Neuronal stem cell (in vitro differentiated cells): Measurements from ENCODE around the gene SIX5.

Experiments
- DNase-seq: peaks from one replicate; pipeline ENCODE4 v3.0.0-alpha.2; 2013; ENCODE audit warnings: low spot score
- H2AFZ ChIP-seq: one replicate; pipeline ENCODE4 v1.6.1; 2013; ENCODE audit warnings: mild to moderate bottlenecking, low read length, inconsistent platforms
- H2AK5ac ChIP-seq: 2 replicates; pipeline ENCODE4 v1.6.1; 2013; ENCODE audit warnings: low read depth, mild to moderate bottlenecking, inconsistent platforms, low read length, moderate library complexity, mixed read lengths
- H2BK120ac ChIP-seq: 2 replicates; pipeline ENCODE4 v1.6.1; 2013; ENCODE audit warnings: low read depth, mild to moderate bottlenecking, inconsistent platforms, low read length, moderate library complexity, mixed read lengths
- H2BK12ac ChIP-seq: one replicate; pipeline ENCODE4 v1.6.1; 2013; ENCODE audit warnings: low read length, inconsistent platforms
- H2BK15ac ChIP-seq: 2 replicates; pipeline ENCODE4 v1.6.1; 2013; ENCODE audit warnings: mild to moderate bottlenecking, low read length, inconsistent platforms, mixed read lengths
- H2BK5ac ChIP-seq: one replicate; pipeline ENCODE4 v1.6.1; 2013; ENCODE audit warnings: inconsistent platforms, mild to moderate bottlenecking, low read length, moderate library complexity
- H3K14ac ChIP-seq: one replicate; pipeline ENCODE4 v1.6.1; 2013; ENCODE audit warnings: low read length, inconsistent platforms
- H3K18ac ChIP-seq: 2 replicates; pipeline ENCODE4 v1.6.1; 2013; ENCODE audit warnings: low read length, inconsistent platforms
- H3K23ac ChIP-seq: 2 replicates; pipeline ENCODE4 v1.6.1; 2013; ENCODE audit warnings: low read depth, mild to moderate bottlenecking, mixed read lengths, low read length, inconsistent platforms; ENCODE audit not compliant: poor library complexity
- H3K27ac ChIP-seq: replicated peaks from 3 replicates; pipeline ENCODE4 v1.5.1; 2013; ENCODE audit warnings: low read length, inconsistent platforms
- H3K27me3 ChIP-seq, 3 experiments: 2 replicates each; pipeline ENCODE4 v1.6.1; 2013; ENCODE audit warnings: low read length in 3 of 3, mild to moderate bottlenecking in 2 of 3, inconsistent platforms in 1 of 3, low read depth in 1 of 3, mixed read lengths in 1 of 3, moderate library complexity in 1 of 3; ENCODE audit not compliant: control insufficient read depth in 3 of 3, insufficient read depth in 3 of 3
- H3K36me3 ChIP-seq, 2 donors: replicated peaks in 1 of 2; 2 replicates each; pipeline ENCODE4 v1.6.1; 2013; ENCODE audit warnings: low read length in 2 of 2; ENCODE audit not compliant: control insufficient read depth in 2 of 2, insufficient read depth in 2 of 2
- H3K4ac ChIP-seq: 2 replicates; pipeline ENCODE4 v1.6.1; 2013; ENCODE audit warnings: inconsistent platforms, mild to moderate bottlenecking, low read length, moderate library complexity
- H3K4me1 ChIP-seq, 2 donors: 1 replicate in 1 of 2; 2 replicates in 1 of 2; pipeline ENCODE4 v1.6.1; 2013; ENCODE audit warnings: low read length in 2 of 2, low read depth in 1 of 2; ENCODE audit not compliant: control insufficient read depth in 2 of 2, insufficient read depth in 1 of 2
- H3K4me2 ChIP-seq: one replicate; pipeline ENCODE4 v1.6.1; 2013; ENCODE audit warnings: mild to moderate bottlenecking, low read length, inconsistent platforms; ENCODE audit not compliant: insufficient read depth, poor library complexity, severe bottlenecking
- H3K4me3 ChIP-seq, 2 donors: 2 replicates each; pipeline ENCODE4 v1.5.1; 2013; ENCODE audit warnings: low read length in 2 of 2, mild to moderate bottlenecking in 2 of 2, inconsistent platforms in 1 of 2, moderate library complexity in 1 of 2
- H3K79me1 ChIP-seq: one replicate; pipeline ENCODE4 v1.6.1; 2013; ENCODE audit warnings: low read depth, mild to moderate bottlenecking, inconsistent platforms, low read length, moderate library complexity
- H3K9ac ChIP-seq: one replicate; pipeline ENCODE4 v1.6.1; 2013; ENCODE audit warnings: mild to moderate bottlenecking, low read depth, low read length, inconsistent platforms; ENCODE audit not compliant: poor library complexity
- H3K9me3 ChIP-seq, 2 donors: replicated peaks in 1 of 2; 2 replicates each; pipeline versions ENCODE3 to v1.6.1; 2013; ENCODE audit warnings: low read length in 2 of 2, mild to moderate bottlenecking in 2 of 2, inconsistent platforms in 1 of 2, low read depth in 1 of 2, mixed read lengths in 1 of 2, moderate library complexity in 1 of 2; ENCODE audit not compliant: control insufficient read depth in 2 of 2, insufficient read depth in 1 of 2
- H4K8ac ChIP-seq: one replicate; pipeline ENCODE4 v1.6.1; 2013; ENCODE audit warnings: low read depth, mild to moderate bottlenecking, inconsistent platforms, low read length, moderate library complexity
- H4K91ac ChIP-seq: one replicate; pipeline ENCODE4 v1.6.1; 2013; ENCODE audit warnings: low read length, low read depth, mild to moderate bottlenecking, inconsistent platforms; ENCODE audit not compliant: poor library complexity
- WGBS, 2 donors: extraction: QIAGEN DNeasy Blood & Tissue Kit; methylation state at CpG; one replicate each; pipeline ENCODE4 v1.1.7; 2013; ENCODE audit warnings: missing lambda C conversion rate in 2 of 2, mixed read lengths in 1 of 2; ENCODE audit not compliant: insufficient read length in 2 of 2, insufficient replicate concordance in 1 of 2; ENCODE audit errors: extremely low coverage in 2 of 2; 5-methylcytosine and 5-hydroxymethylcytosine counted together

Gene SIX5

DNA sequence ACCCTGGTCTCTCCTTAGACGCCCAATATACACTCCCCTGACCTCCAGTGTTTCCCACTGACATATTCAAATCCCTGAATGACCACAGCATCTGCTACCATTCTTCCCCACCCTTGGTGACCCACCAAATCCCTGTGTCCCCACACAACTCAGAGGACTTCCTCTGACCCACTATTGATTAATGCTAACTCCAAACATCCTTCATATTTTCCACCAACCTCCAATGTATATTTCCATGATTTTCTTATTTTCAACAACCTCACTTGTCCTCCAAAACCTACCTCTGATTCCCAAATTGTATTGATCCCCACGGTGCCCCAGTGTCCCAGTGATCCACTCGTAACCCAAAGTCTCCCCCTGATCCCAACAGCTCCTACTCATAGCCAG, 24.1 kb upstream of the SIX5 start:
- Histone ChIP-seq H3K14ac (no peak overlapping the region), H4K91ac (no peak overlapping the region), H4K8ac (no peak overlapping the region), H2AK5ac (no peak overlapping the region), H3K27me3 (no peaks in the 10 kb centered on the region), H3K9ac (no peak overlapping the region), H3K4ac (no peak overlapping the region), H2BK5ac (no peak overlapping the region), H3K4me1 (peaks cover 14 to 16% of the 10 kb centered on the region in 2 donors), H3K36me3 (peaks cover 21 to 29% of the 10 kb centered on the region in 2 donors), H3K23ac (no peak overlapping the region), H3K18ac (no peak overlapping the region), H3K27ac (peak overlapping the region; percentile 10), H2BK12ac (no peak overlapping the region), H2BK15ac (no peak overlapping the region), H3K4me2 (peak overlapping the region; percentile 32), H2AFZ (peak overlapping the region; percentile 51), H3K79me1 (peaks cover 19% of the 10 kb centered on the region), H3K9me3 (no peaks in the 10 kb centered on the region), H2BK120ac (no peak overlapping the region), H3K4me3 (peak overlapping the region in 1 of 2 donors; percentile 99)
- no peak for DNase-seq
- no CpG with 5 or more reads among the region's 3 CpGs for WGBS, 2 donors

DNA sequence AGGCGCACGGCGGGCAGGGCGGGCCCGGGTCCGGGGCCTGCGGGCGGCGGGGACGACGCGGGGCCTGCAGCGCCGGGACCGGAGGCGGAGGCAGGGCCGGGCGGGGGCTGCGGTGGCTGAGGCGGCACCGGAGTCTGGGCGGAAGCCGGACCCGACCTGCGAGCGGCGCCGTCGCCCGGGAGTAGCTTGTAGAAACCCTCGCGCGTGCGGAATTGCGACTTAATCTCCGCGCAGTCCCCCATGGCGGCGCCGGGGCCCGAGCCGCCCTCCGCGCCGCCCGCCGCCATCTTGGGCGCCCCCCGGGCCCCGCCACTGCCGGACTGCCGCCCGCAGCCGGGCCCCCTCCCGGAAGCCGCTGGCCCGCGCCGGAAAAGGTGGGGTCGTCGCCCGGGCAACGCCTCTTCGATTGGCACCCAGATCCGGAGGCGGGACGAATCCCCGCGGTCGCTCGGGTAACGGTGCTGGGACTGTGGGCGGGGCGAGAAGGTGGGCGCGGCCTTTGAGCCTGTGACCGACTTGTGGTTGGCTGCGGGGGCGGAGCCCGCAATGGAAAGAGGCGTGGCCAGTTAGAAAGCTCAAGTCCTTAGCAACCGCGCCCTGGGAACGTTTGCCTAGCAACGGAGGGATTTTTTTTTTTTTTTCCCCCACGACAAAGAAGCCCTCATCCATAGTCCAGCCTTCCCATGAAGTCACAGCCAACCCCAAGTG, 23.6 kb upstream of the SIX5 start, which contains the start of gene DMWD:
DMWD (minus strand) TSS at position 376 of the 708 bp plus-strand sequence; CDS start at position 287, 89 bp downstream.
- H4K8ac ChIP-seq: peak within 1 kb of the TSS; percentile 43
- DNase-seq: peak; percentile 100
- no peaks in the 10 kb centered on the region for H3K27me3 ChIP-seq
- peak within 1 kb of the TSS; percentile 90 for H2AFZ ChIP-seq
- WGBS, 2 donors: no CpG with 5 or more reads among the region's 86 CpGs
- peak within 1 kb of the TSS; percentile 73 for H3K23ac ChIP-seq
- no peaks in the 10 kb centered on the region for H3K9me3 ChIP-seq
- peak within 1 kb of the TSS; percentile 91 to 99 for H3K4me3 ChIP-seq
- H3K36me3 ChIP-seq: peaks cover 22 to 33% of the 10 kb centered on the region in 2 donors
- H3K4me1 ChIP-seq: peaks cover 14 to 16% of the 10 kb centered on the region in 2 donors
- no peak within 1 kb of the TSS for H2BK15ac ChIP-seq
- H3K9ac ChIP-seq: peak within 1 kb of the TSS; percentile 99
- H4K91ac ChIP-seq: peak within 1 kb of the TSS; percentile 7
- H3K14ac ChIP-seq: peak within 1 kb of the TSS; percentile 89
- H3K4ac ChIP-seq: no peak within 1 kb of the TSS
- H2BK5ac ChIP-seq: peak within 1 kb of the TSS; percentile 98
- H3K4me2 ChIP-seq: peak within 1 kb of the TSS; percentile 99
- no peak within 1 kb of the TSS for H2BK120ac ChIP-seq
- H2AK5ac ChIP-seq: peak within 1 kb of the TSS; percentile 95
- H3K18ac ChIP-seq: peak within 1 kb of the TSS; percentile 97
- peak within 1 kb of the TSS; percentile 10 for H3K27ac ChIP-seq
- peaks cover 19% of the 10 kb centered on the region for H3K79me1 ChIP-seq
- peak within 1 kb of the TSS; percentile 22 for H2BK12ac ChIP-seq

DNA sequence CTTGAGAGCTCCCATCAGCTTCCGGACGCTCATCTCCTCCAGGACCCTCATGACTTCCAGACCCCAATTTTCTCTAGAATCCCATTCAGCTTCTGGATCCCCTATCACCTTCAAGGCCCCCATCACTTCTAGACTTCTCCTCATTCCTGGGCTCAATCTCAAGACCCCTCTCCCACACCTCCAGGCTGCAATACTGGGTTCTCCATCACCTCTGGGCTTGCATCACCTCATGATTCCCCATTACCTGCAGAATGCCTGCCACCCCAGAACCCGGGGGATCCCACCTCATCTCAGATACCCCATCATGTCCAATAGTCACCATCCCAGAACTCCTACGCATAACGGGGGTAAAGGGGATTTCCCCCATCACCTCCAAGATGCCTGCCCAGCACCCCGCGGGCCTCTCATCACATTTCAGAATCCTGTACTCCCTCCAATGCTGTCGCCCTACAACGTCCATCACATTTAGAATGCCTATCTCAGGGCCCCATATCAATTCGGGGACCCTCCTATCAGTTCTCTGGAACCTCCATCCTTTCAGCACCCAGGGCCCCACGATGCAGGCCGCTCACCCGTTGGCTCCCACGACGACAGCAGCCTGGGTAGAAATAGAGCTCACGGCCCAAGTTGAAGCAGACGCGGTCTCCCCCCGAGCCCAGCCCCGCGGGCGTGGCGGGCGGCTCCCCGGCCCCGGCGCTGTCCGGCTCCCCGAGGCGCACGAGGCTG, 22.9 kb upstream of the SIX5 start:
- WGBS, 2 donors: no CpG with 5 or more reads among the region's 31 CpGs
- peak overlapping the region; percentile 99 for H3K4me2 ChIP-seq

DNA sequence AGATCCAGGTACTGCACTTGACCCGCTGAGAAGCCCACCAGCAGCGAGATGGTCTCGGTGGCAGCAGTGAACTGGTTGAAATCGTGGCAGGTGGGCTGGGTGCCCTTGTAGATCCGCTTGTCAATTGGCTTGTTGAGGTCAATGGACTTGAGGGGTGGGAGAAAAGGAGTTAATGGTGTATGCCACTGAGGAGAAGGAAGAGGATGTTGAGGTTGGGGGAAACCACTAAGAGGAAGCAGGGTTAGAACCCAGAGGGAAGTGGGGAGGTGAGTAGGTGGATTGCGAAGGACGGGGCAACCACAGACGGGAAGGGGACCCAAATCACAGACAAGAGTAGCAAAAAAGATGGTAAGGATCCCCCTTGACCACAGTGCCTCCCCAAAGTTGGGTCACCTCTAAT, 21.9 kb upstream of the SIX5 start:
- Histone ChIP-seq H3K4me2 (no peak overlapping the region), H3K4ac (no peak overlapping the region), H3K27me3 (no peaks in the 10 kb centered on the region), H4K8ac (no peak overlapping the region), H3K36me3 (peaks cover 38 to 50% of the 10 kb centered on the region in 2 donors), H3K18ac (no peak overlapping the region), H4K91ac (no peak overlapping the region), H3K79me1 (peaks cover 23% of the 10 kb centered on the region), H2BK120ac (no peak overlapping the region), H2BK5ac (no peak overlapping the region), H3K4me1 (peaks cover 14 to 16% of the 10 kb centered on the region in 2 donors), H3K9me3 (no peaks in the 10 kb centered on the region), H3K27ac (no peak overlapping the region), H2BK15ac (no peak overlapping the region), H3K4me3 (peak overlapping the region in 1 of 2 donors; percentile 99), H3K14ac (no peak overlapping the region), H2AK5ac (no peak overlapping the region), H2BK12ac (no peak overlapping the region), H2AFZ (no peak overlapping the region), H3K9ac (no peak overlapping the region), H3K23ac (no peak overlapping the region)
- DNase-seq: no peak
- no CpG with 5 or more reads among the region's 8 CpGs for WGBS, 2 donors

More for the DNA sequence above, 22.9 kb upstream of the SIX5 start:
- H2BK15ac ChIP-seq: no peak overlapping the region
- peak overlapping the region; percentile 98 for H2BK5ac ChIP-seq
- H3K4ac ChIP-seq: no peak overlapping the region
- peak overlapping the region; percentile 97 for H3K18ac ChIP-seq
- H2BK120ac ChIP-seq: no peak overlapping the region
- H3K27me3 ChIP-seq: no peaks in the 10 kb centered on the region
- peak overlapping the region; percentile 91 to 99 for H3K4me3 ChIP-seq
- H3K4me1 ChIP-seq: peaks cover 14 to 16% of the 10 kb centered on the region in 2 donors
- DNase-seq: no peak
- H4K8ac ChIP-seq: no peak overlapping the region
- H3K79me1 ChIP-seq: peaks cover 19% of the 10 kb centered on the region
- H3K9ac ChIP-seq: peak overlapping the region; percentile 99
- no peak overlapping the region for H2BK12ac ChIP-seq
- no peak overlapping the region for H3K27ac ChIP-seq
- peaks cover 28 to 40% of the 10 kb centered on the region in 2 donors for H3K36me3 ChIP-seq
- peak overlapping the region; percentile 89 for H3K14ac ChIP-seq
- H2AFZ ChIP-seq: peak overlapping the region; percentile 90
- peak overlapping the region; percentile 73 for H3K23ac ChIP-seq
- peak overlapping the region; percentile 95 for H2AK5ac ChIP-seq
- peak overlapping the region; percentile 7 for H4K91ac ChIP-seq
- H3K9me3 ChIP-seq: no peaks in the 10 kb centered on the region
